Left cardiac atrium (tissue), 4 donors: ENCODE measurements around the gene SMPDL3B. TPM values are rescaled to one million over a fixed set of nuclear protein-coding genes. Genes with fewer than 3 reads are reported as not detected.

Experiments
- ATAC-seq, 2 donors: fragments of 200-7000 bp; cut with Tn5 transposase; one replicate each; pipeline ENCODE4 v1.9.1; 2020; ENCODE audit warnings: mild to moderate bottlenecking in 2 of 2, moderate library complexity in 2 of 2
- DNase-seq: peaks from one replicate; pipeline ENCODE4 v3.0.0-alpha.2; 2020
- intact Hi-C, 2 donors: fragments of 100-400 bp; cut with DNase I; formaldehyde crosslinking; loops; one replicate each; pipeline versions ENCODE4 v1.14.1 to v1.15.1; 2022 to 2023
- total RNA-seq, 2 donors: library from RNA; stranded (reverse); fragmentation: NEBNext Ultra II Directional; extraction: Animal tissue kit (Norgen Biotek cat#: 25700); gene quantifications; one replicate each; pipeline ENCODE4 v1.2.1, GENCODE V29; 2021
- donor health status: DM: no; HTN: yes; CAD: no.
- donor health status: DM: no; HTN: yes; CAD: no; lungs with severe emphysema.
- donor health status: DM: yes; HTN: yes; CAD: no.
- donor health status: Dilated cardiomyopathy.

Gene SMPDL3B
- total RNA-seq, 2 donors from 2014 or later, result 0.29 to 0.73 TPM

- intact Hi-C loops, result no loop called here
- DNase-seq (no peak), ATAC-seq (no peak)
Observed at GRCh38 chr1:27937524-27937836, 2.7 kb downstream of the SMPDL3B start.

- ATAC-seq (no peak), DNase-seq (no peak)
- intact Hi-C loops, result no loop called here
Observed at GRCh38 chr1:27938488-27938887, 3.7 kb downstream of the SMPDL3B start.

GRCh38 chr1:27940297-27940696, 5.5 kb downstream of the SMPDL3B start:
- ATAC-seq (peak in 1 of 2 donors; percentile 36), DNase-seq (no peak)

GRCh38 chr1:27940870-27941560, 6.2 kb downstream of the SMPDL3B start:
- intact Hi-C loops, result no loop called here
- ATAC-seq (no peak), DNase-seq (no peak)

More at GRCh38 chr1:27940297-27940696, 5.5 kb downstream of the SMPDL3B start:
- intact Hi-C loops, result no loop called here

GRCh38 chr1:27941671-27942540, 7.1 kb downstream of the SMPDL3B start:
- peak in 1 of 2 donors; percentile 18 for ATAC-seq
- intact Hi-C loops, result no loop called here
- DNase-seq, result no peak

- intact Hi-C loops, result no loop called here
- ATAC-seq (no peak), DNase-seq (no peak)
Observed at GRCh38 chr1:27945020-27945419, 10.2 kb downstream of the SMPDL3B start.

GRCh38 chr1:27949027-27949426, 14.2 kb downstream of the SMPDL3B start:
- no peak for DNase-seq
- intact Hi-C loops, result no loop called here
- no peak for ATAC-seq

- no peak for ATAC-seq
- DNase-seq, result no peak
- intact Hi-C loops, result no loop called here
Observed at GRCh38 chr1:27951396-27951795, 16.6 kb downstream of the SMPDL3B start.

GRCh38 chr1:27952147-27952546, 17.3 kb downstream of the SMPDL3B start:
- intact Hi-C loops, result no loop called here
- ATAC-seq (peak; percentile 44 to 92), DNase-seq (no peak)

- DNase-seq (no peak), ATAC-seq (no peak)
- intact Hi-C loops, result no loop called here
Observed at GRCh38 chr1:27954186-27954585, 19.4 kb downstream of the SMPDL3B start.

GRCh38 chr1:27955076-27955475, 20.3 kb downstream of the SMPDL3B start:
- no peak for DNase-seq
- no peak for ATAC-seq
- intact Hi-C loops, result no loop called here

GRCh38 chr1:27956761-27957160, 22.0 kb downstream of the SMPDL3B start:
- ATAC-seq, result no peak
- no peak for DNase-seq

GRCh38 chr1:27957655-27958054, 22.9 kb downstream of the SMPDL3B start:
- no peak for ATAC-seq
- no peak for DNase-seq
- intact Hi-C loops, result no loop called here

More at GRCh38 chr1:27956761-27957160, 22.0 kb downstream of the SMPDL3B start:
- intact Hi-C loops, result no loop called here

GRCh38 chr1:27958513-27958912, 23.7 kb downstream of the SMPDL3B start:
- no peak for ATAC-seq
- intact Hi-C loops, result no loop called here
- DNase-seq, result no peak

GRCh38 chr1:27959792-27960603, 25.2 kb downstream of the SMPDL3B start, which contains the start of gene XKR8:
Gene XKR8 (plus strand): TSS chr1:27959973. CDS start chr1:27960070, 97 bp downstream.
- ATAC-seq (peak; percentile 97 to 98), DNase-seq (peak; percentile 83)
- intact Hi-C loops, result no loop called here

- ATAC-seq (peak in 1 of 2 donors; percentile 38), DNase-seq (no peak)
- intact Hi-C loops, result no loop called here
Observed at GRCh38 chr1:27960762-27961645, 26.2 kb downstream of the SMPDL3B start.

GRCh38 chr1:27961646-27962221, 26.9 kb downstream of the SMPDL3B start:
- intact Hi-C loops, result no loop called here
- no peak for DNase-seq
- ATAC-seq, result no peak

- ATAC-seq, result no peak
- intact Hi-C loops, result no loop called here
- no peak for DNase-seq
Observed at GRCh38 chr1:27963393-27963792, 28.6 kb downstream of the SMPDL3B start.
